ENCODE results near the gene ABHD6.

ABHD6 gene

GRCh38 chr3:58231666-58232065, 5.9 kb upstream of the ABHD6 start:
- no peak for TF ChIP-seq CTCF (conservative IDR thresholded peaks at IDR 0.05; ENCODE audit: control insufficient read depth, insufficient read depth, low read depth, low read length)
- H3K4me3 ChIP-seq (ENCODE audit: control insufficient read depth, low read depth, low read length): no peak overlapping the region
- DNase-seq (ENCODE audit: low read depth): no peak

- no peak for TF ChIP-seq CTCF (conservative IDR thresholded peaks at IDR 0.05; ENCODE audit: control insufficient read depth, insufficient read depth, low read depth, low read length)
- DNase-seq (ENCODE audit: low read depth): peak; percentile 56
- H3K4me3 ChIP-seq (ENCODE audit: control insufficient read depth, low read depth, low read length): no peak overlapping the region
Measured at GRCh38 chr3:58234516-58234931, 3.1 kb upstream of the ABHD6 start.

GRCh38 chr3:58235970-58236369, 1.6 kb upstream of the ABHD6 start:
- no peak for TF ChIP-seq CTCF (conservative IDR thresholded peaks at IDR 0.05; ENCODE audit: control insufficient read depth, insufficient read depth, low read depth, low read length)
- no peak overlapping the region for H3K4me3 ChIP-seq (ENCODE audit: control insufficient read depth, low read depth, low read length)
- no peak for DNase-seq (ENCODE audit: low read depth)

- DNase-seq (ENCODE audit: low read depth): no peak
- peak overlapping the region; percentile 84 for H3K4me3 ChIP-seq (ENCODE audit: control insufficient read depth, low read depth, low read length)
- no peak for TF ChIP-seq CTCF (conservative IDR thresholded peaks at IDR 0.05; ENCODE audit: control insufficient read depth, insufficient read depth, low read depth, low read length)
Measured at GRCh38 chr3:58236527-58237237, 910 bp upstream of the ABHD6 start.

- peak overlapping the region; percentile 84 for H3K4me3 ChIP-seq (ENCODE audit: control insufficient read depth, low read depth, low read length)
- peak; percentile 18 for DNase-seq (ENCODE audit: low read depth)
- TF ChIP-seq CTCF (conservative IDR thresholded peaks at IDR 0.05; ENCODE audit: control insufficient read depth, insufficient read depth, low read depth, low read length): no peak
Measured at GRCh38 chr3:58237941-58238681, 519 bp downstream of the ABHD6 start.

- no peak for TF ChIP-seq CTCF (conservative IDR thresholded peaks at IDR 0.05; ENCODE audit: control insufficient read depth, insufficient read depth, low read depth, low read length)
- peak overlapping the region; percentile 84 for H3K4me3 ChIP-seq (ENCODE audit: control insufficient read depth, low read depth, low read length)
- DNase-seq (ENCODE audit: low read depth): no peak
Measured at GRCh38 chr3:58238830-58239229, 1.2 kb downstream of the ABHD6 start.
